HCT116 (cell line): ENCODE results near the gene PCBP3. TPM values are rescaled to one million over a fixed set of nuclear protein-coding genes. Genes with fewer than 3 reads are reported as not detected.

Source experiments
- ATAC-seq: fragments of 200-7000 bp; cut with Tn5 transposase; 2 replicates; pipeline ENCODE4 v1.9.1; 2020; ENCODE audit warnings: mild to moderate bottlenecking, moderate library complexity
- BruUV-seq: library from RNA; stranded (reverse); fragments of 400-500 nt; replicated peaks from 2 replicates; lab custom pipeline; 2021; lab: Mats Ljungman, UMichigan
- CTCF ChIA-PET: fragments of 300-600 bp; sonication (Branson Sonifier 250); formaldehyde crosslinking; loops from one replicate; lab custom pipeline; 2021; ENCODE audit warnings: antibody characterized with exemption; lab: Charles Lee
- POLR2A ChIA-PET: fragments of 300-600, 350-600 bp; sonication (Branson Sonifier 250); formaldehyde crosslinking; loops from one replicate; lab custom pipeline; 2021; ENCODE audit warnings: antibody characterized with exemption; lab: Charles Lee
- RAD21 ChIA-PET, 2 experiments: fragments of 300-600 bp; sonication (Branson Sonifier 250); formaldehyde crosslinking; loops; one replicate each; lab custom pipeline; 2023; ENCODE audit warnings: low total read pairs in 2 of 2; ENCODE audit not compliant: uncharacterized antibody in 2 of 2, unreplicated experiment in 2 of 2, low non-redundant PET in 1 of 2; lab: Charles Lee
- DNase-seq: peaks from one replicate; pipeline ENCODE4 v3.0.0-alpha.2; 2010; ENCODE audit warnings: low read depth, low spot score
- H2AFZ ChIP-seq: fragments of 200-600 bp; shearing (Covaris generic), sonication (generic); 2 replicates; pipeline ENCODE4 v1.6.1; 2017; ENCODE audit warnings: low read depth, mixed run types, mixed read lengths, antibody characterized with exemption, low read length; ENCODE audit not compliant: poor library complexity, severe bottlenecking
- H3K27ac ChIP-seq: 2 replicates; pipeline ENCODE4 v1.5.1; 2012; ENCODE audit warnings: low read depth, low read length
- H3K27me3 ChIP-seq: fragments of 200-600 bp; sonication (generic); 2 replicates; pipeline ENCODE4 v1.6.1; 2016; ENCODE audit warnings: mixed run types, low read length, mixed read lengths; ENCODE audit not compliant: insufficient read depth
- H3K36me3 ChIP-seq, 2 experiments: fragments of 200-500 bp in 1 of 2; fragments of 200-600 bp in 1 of 2; sonication (Bioruptor generic) in 1 of 2; sonication (generic) in 1 of 2; 2 replicates each; pipeline versions ENCODE4 v1.5.1 to v1.6.1; 2014 to 2016; ENCODE audit warnings: low read length in 2 of 2, inconsistent platforms in 1 of 2, mixed read lengths in 1 of 2, mixed run types in 1 of 2; ENCODE audit not compliant: insufficient read depth in 2 of 2, control insufficient read depth in 1 of 2
- H3K4me1 ChIP-seq, 2 experiments: fragments of 200-600 bp in 1 of 2; sonication (generic) in 1 of 2; 2 replicates each; pipeline versions ENCODE4 v1.5.1 to v1.6.1; 2012 to 2017; ENCODE audit warnings: low read length in 2 of 2, inconsistent platforms in 1 of 2, mild to moderate bottlenecking in 1 of 2, mixed read lengths in 1 of 2, mixed run types in 1 of 2, moderate library complexity in 1 of 2; ENCODE audit not compliant: insufficient read depth in 2 of 2, control insufficient read depth in 1 of 2
- H3K4me2 ChIP-seq: fragments of 200-600 bp; sonication (generic); 2 replicates; pipeline ENCODE4 v1.6.1; 2017; ENCODE audit warnings: mixed run types, low read length, mixed read lengths
- H3K4me3 ChIP-seq, 2 experiments: fragments of 200-600 bp in 1 of 2; sonication (generic) in 1 of 2; replicated peaks in 1 of 2; 2 replicates each; pipeline ENCODE4 v1.5.1; 2011 to 2016; ENCODE audit warnings: low read length in 2 of 2, control low read depth in 1 of 2, low read depth in 1 of 2, mild to moderate bottlenecking in 1 of 2, mixed read lengths in 1 of 2, mixed run types in 1 of 2
- H3K79me2 ChIP-seq: fragments of 200-600 bp; sonication (generic); 2 replicates; pipeline ENCODE4 v1.6.1; 2017; ENCODE audit warnings: mild to moderate bottlenecking, mixed run types, low read length, moderate library complexity, mixed read lengths; ENCODE audit not compliant: insufficient read depth
- H3K9ac ChIP-seq: fragments of 200-600 bp; sonication (generic); 2 replicates; pipeline ENCODE4 v1.6.1; 2016; ENCODE audit warnings: low read length, mixed read lengths
- H3K9me2 ChIP-seq: fragments of 200-600 bp; sonication (generic), shearing (Covaris generic); 2 replicates; pipeline ENCODE4 v1.6.1; 2017; ENCODE audit warnings: mixed run types, mild to moderate bottlenecking, moderate library complexity; ENCODE audit not compliant: insufficient read depth
- H3K9me3 ChIP-seq, 2 experiments: fragments of 200-500 bp in 1 of 2; fragments of 200-600 bp in 1 of 2; sonication (Bioruptor generic) in 1 of 2; sonication (generic) in 1 of 2; 2 replicates each; pipeline ENCODE4 v1.6.1; 2014 to 2017; ENCODE audit warnings: low read length in 2 of 2, mixed read lengths in 2 of 2, inconsistent platforms in 1 of 2, low read depth in 1 of 2, mild to moderate bottlenecking in 1 of 2, mixed run types in 1 of 2, moderate library complexity in 1 of 2; ENCODE audit not compliant: control insufficient read depth in 1 of 2, insufficient read depth in 1 of 2
- H4K20me1 ChIP-seq: fragments of 200-600 bp; sonication (generic), shearing (Covaris generic); 2 replicates; pipeline ENCODE4 v1.6.1; 2017; ENCODE audit warnings: mixed run types, mild to moderate bottlenecking, moderate library complexity; ENCODE audit not compliant: insufficient read depth
- CBX3 ChIP-seq: IDR thresholded peaks from 2 replicates; pipeline ENCODE4 v1.6.1; 2012; ENCODE audit warnings: low read depth
- CTCF ChIP-seq, 3 experiments: fragments of 200-600 bp in 1 of 3; sonication (generic) in 1 of 3; IDR thresholded peaks in 2 of 3; conservative IDR thresholded peaks in 1 of 3; 2 replicates each; pipeline ENCODE4 v1.5.1; 2012 to 2017; ENCODE audit warnings: low read depth in 2 of 3, low read length in 2 of 3, antibody characterized with exemption in 1 of 3, borderline replicate concordance in 1 of 3, control low read depth in 1 of 3, mild to moderate bottlenecking in 1 of 3, mixed read lengths in 1 of 3, mixed run types in 1 of 3, moderate library complexity in 1 of 3; ENCODE audit not compliant: insufficient read depth in 1 of 3
- EGR1 ChIP-seq: IDR thresholded peaks from 2 replicates; pipeline ENCODE4 v1.6.1; 2012; ENCODE audit warnings: low read depth
- EZH2 ChIP-seq: fragments of 200-600 bp; sonication (generic); IDR thresholded peaks from 2 replicates; pipeline ENCODE4 v1.6.1; 2017; ENCODE audit warnings: antibody characterized with exemption, mixed run types
- EZH2phosphoT487 ChIP-seq: fragments of 200-600 bp; IDR thresholded peaks from 2 replicates; pipeline ENCODE4 v1.6.1; 2018; ENCODE audit warnings: antibody characterized with exemption, borderline replicate concordance
- FOSL1 ChIP-seq: IDR thresholded peaks from 2 replicates; pipeline ENCODE4 v1.6.1; 2012; ENCODE audit warnings: low read depth
- MAX ChIP-seq: IDR thresholded peaks from 2 replicates; pipeline ENCODE4 v1.6.1; 2012
- RAD21 ChIP-seq: IDR thresholded peaks from 2 replicates; pipeline ENCODE4 v1.6.1; 2012; ENCODE audit warnings: low read depth, mild to moderate bottlenecking
- REST ChIP-seq: IDR thresholded peaks from 2 replicates; pipeline ENCODE4 v1.6.1; 2012; ENCODE audit warnings: low read depth
- SIN3A ChIP-seq: IDR thresholded peaks from 2 replicates; pipeline ENCODE4 v1.6.1; 2012; ENCODE audit warnings: low read depth
- SP1 ChIP-seq: IDR thresholded peaks from 2 replicates; pipeline ENCODE4 v1.6.1; 2012; ENCODE audit warnings: low read depth
- SRF ChIP-seq: IDR thresholded peaks from 2 replicates; pipeline ENCODE4 v1.6.1; 2012; ENCODE audit warnings: low read depth
- TCF7L2 ChIP-seq: IDR thresholded peaks from 2 replicates; pipeline ENCODE4 v1.7.0; 2011; ENCODE audit warnings: borderline replicate concordance, inconsistent platforms; ENCODE audit not compliant: insufficient read depth, insufficient read length; ENCODE audit errors: extremely low read depth
- ZBTB33 ChIP-seq: IDR thresholded peaks from 2 replicates; pipeline ENCODE4 v1.6.1; 2011; ENCODE audit warnings: mild to moderate bottlenecking, low read length, moderate library complexity; ENCODE audit not compliant: insufficient replicate concordance; ENCODE audit errors: extremely low read depth
- ZFX ChIP-seq: fragments of 450-650 bp; IDR thresholded peaks from 2 replicates; pipeline ENCODE4 v1.6.1; 2017
- intact Hi-C: fragments of 100-400 bp; cut with micrococcal nuclease; formaldehyde crosslinking; loops from 2 replicates; pipeline ENCODE4 v1.10.0; 2022
- total RNA-seq: library from RNA; stranded (reverse); gene quantifications from one replicate; pipeline ENCODE4 v1.2.1, GENCODE V29; 2021; ENCODE audit not compliant: unreplicated experiment

The PCBP3 gene
- total RNA-seq, 1 experiment from 2014 or later, result 3.1 TPM

GRCh38 chr21:45963232-45963570, 319.7 kb downstream of the PCBP3 start (continued):
- TF ChIP-seq REST, result no peak
- TF ChIP-seq SIN3A, result no peak
- TF ChIP-seq EZH2, result no peak
- no peak for TF ChIP-seq FOSL1
- no peak for TF ChIP-seq RAD21
- TF ChIP-seq ZBTB33, result no peak

GRCh38 chr21:45964649-45965048, 321.1 kb downstream of the PCBP3 start:
- Histone ChIP-seq H4K20me1 (no peaks in the 10 kb centered on the region), H3K79me2 (no peaks in the 10 kb centered on the region), H3K27ac (no peak overlapping the region), H3K27me3 (no peaks in the 10 kb centered on the region), H3K9ac (no peak overlapping the region), H3K4me3 (no peak overlapping the region), H2AFZ (no peak overlapping the region), H3K4me2 (no peak overlapping the region), H3K36me3 (no peaks in the 10 kb centered on the region), H3K4me1 (no peaks in the 10 kb centered on the region), H3K9me3 (no peaks in the 10 kb centered on the region), H3K9me2 (no peaks in the 10 kb centered on the region)
- ChIA-PET POLR2A (no interaction called here), RAD21 (no interaction called here), CTCF (no interaction called here)
- no peak for DNase-seq
- intact Hi-C loops, result no loop called here
- BruUV-seq, result no TSS peak
- no peak for ATAC-seq
- no peak for TF ChIP-seq ZFX
- TF ChIP-seq CBX3, result no peak
- no peak for TF ChIP-seq FOSL1
- no peak for TF ChIP-seq SIN3A
- TF ChIP-seq SP1, result no peak
- no peak for TF ChIP-seq MAX
- no peak for TF ChIP-seq TCF7L2
- no peak for TF ChIP-seq CTCF (IDR thresholded peaks at IDR 0.05 in 2 of 3, conservative IDR thresholded peaks at IDR 0.05 in 1 of 3; ENCODE audit: borderline replicate concordance in 1 of 3, insufficient read depth in 1 of 3, low read depth in 2 of 3, low read length in 2 of 3)
- no peak for TF ChIP-seq REST
- no peak for TF ChIP-seq EZH2phosphoT487
- no peak for TF ChIP-seq EGR1
- TF ChIP-seq SRF, result no peak
